D341Med (cell line): ENCODE measurements around the gene MAP3K14.

Experiments used
- DNase-seq: peaks from one replicate; pipeline ENCODE4 v3.0.0; 2012; ENCODE audit warnings: low spot score

Gene MAP3K14

DNA sequence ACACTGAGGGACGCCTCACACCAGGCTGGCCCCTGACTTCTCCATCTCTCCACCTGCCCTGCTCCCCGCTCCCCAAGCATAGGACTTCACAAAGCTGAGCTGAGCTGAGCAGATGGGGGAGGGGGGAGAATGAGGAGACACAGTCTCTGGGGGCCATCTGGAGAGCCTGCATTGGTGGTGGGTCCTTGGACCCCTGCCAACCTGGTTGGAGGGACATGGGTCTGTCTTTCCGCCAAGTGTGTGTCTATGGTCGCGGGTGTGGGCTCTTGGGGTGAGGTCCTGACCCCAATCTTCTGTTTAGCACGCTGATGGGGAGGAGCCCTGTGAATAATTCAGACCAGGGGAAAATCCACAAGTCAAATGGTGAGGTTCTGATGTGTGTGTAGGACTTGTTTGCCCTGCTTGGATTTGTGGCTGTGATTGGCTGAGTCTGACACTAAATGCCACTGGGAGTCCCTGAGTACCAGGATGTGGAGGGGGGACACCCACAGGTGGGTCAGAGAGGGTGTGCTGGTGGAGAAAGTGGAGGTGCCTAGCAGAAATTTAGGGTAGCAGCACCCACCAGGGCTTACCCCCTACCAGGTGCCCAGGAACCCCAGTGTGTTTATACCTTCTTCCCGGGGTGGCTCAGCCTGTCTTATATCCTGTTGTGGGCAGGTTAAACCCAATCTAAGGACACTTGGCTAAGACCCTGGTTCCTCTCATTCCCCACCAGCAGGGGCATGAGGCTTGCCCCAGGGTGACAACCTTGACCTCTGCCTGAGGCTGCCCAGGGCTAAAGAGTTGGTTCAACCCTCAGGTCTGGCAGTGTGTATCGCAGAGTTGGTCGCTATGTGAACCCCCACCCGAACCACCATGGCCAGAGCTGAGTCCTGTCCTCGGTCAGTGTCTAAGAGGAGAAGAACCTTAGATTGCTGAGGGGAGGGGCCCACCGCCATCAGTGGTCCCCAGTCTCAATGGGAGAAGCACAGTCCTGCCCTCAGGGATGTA is 93.0 kb downstream of the MAP3K14 start:
- DNase-seq = no peak

DNA sequence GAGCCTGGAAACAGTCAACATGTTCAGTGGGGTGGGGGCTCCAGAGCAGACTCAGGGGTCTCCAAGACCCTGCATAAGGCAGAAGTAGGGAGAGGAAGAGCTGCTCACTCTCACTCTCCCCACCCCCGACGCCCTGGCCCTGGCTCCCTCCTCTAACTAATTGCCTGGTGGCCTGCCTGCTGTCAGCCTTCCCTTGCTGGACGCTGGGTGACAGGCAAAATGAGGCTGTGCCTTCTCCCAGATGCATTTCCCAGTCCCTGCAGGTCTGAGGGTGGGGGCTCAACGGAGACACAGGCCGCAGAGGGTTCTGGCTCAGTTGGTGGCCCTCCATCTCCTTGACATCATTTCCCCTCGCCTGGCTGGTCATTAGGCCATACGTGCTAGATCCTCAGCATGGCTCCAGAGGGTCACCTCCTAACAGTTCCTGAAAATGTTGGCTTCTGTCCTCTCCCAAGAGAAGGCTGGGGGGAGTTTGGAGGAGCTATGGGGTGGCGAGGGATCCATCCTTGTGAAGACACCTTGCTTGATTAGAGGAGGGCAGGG is 93.8 kb downstream of the MAP3K14 start:
- no peak for DNase-seq

DNA sequence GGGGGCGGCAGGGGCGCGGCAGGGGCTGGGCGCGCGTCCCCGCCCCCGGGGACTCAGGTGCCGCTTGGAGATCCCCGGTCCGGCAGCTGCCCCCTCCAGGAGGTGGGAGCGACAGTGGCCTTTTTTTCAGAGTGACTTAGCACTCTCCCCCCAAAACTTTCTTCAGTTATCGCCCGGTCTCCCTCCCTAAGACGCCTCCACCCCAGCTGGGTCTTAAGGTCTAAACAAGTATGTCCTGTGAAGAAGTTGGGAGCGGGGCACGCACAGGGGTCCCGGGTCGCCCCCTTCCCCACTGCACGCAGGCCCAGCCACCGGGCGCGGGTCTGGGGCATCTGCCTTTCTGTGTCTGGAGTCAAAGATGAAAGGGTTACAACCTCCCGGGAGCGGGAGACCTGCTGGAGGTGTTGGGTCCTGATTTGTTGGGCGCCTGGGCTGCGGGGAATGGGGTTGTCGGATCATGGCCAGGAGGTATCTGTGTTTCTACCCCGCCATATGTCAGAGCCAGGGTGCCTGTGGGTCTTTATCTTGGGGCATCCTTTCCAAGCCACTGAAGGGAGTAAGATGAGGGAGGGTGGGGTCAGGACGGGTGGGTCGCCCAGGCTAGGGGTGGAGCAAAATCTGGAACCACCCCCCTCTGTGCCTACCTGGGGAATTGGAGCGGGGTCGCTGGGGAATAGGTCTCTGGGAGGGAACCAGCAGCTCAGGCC is 94.4 kb downstream of the MAP3K14 start:
- DNase-seq = no peak

DNA sequence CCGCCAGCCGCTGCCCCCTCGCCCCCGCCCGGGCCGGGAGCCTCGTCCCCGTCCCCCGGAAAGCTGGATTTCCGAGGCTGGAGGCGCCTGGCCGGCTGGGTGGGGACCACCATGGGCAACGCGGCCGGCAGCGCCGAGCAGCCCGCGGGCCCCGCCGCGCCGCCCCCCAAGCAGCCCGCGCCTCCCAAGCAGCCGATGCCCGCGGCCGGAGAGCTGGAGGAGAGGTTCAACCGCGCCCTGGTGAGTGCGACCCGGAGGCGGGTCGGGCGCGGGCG is 94.9 kb downstream of the MAP3K14 start:
- no peak for DNase-seq

DNA sequence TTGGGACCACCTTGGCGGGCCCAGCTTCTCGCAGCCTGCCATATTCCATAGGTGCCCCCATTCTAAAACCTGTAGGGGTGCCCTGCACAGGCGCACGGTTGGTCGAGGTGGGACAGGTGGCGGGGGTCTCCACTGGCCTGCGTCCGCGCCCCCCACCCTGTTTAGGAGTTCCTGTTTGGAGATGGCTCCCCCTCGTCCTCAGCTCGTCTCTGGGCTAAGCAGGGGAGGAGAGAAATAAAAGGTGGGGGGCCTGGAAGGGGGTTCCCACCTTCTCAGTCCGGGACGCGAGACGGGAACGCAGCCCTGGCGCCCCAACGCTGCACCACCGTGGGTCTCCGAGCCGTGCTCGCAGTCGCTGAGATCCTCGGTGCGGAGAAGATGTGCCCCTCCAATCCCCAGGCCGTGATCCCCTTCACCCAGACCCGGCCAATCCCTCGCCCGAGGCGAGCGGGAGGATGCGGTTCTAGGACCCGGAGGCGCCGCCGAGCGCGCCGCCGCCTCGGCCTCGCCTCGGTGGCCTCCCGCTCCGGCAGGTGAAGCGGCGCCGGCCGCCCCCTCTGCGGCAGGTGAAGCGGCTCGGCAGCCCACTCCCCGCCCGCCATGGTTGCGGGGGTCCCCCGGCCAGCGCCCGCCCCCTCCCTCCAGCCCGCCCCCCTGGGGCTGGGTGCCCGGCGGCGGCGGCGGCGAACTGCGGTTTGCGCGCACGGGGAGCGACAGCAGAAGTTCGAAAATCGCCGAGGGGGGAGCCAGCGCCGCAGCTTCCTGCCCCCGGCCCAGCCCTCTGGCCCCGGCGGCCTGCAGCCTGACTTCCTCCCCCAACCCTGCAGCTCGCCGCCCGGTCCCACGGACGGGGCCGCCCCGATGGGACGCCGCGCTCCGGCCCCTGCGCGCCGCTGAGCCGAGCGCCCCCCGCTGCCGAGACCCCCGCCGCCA is 95.5 kb downstream of the MAP3K14 start, which contains the start of gene FMNL1:
FMNL1 (plus strand) TSS at position 805 of the 933 bp plus-strand sequence. CDS start 240 bp downstream, outside the sequence.
- peak; percentile 84 for DNase-seq

DNA sequence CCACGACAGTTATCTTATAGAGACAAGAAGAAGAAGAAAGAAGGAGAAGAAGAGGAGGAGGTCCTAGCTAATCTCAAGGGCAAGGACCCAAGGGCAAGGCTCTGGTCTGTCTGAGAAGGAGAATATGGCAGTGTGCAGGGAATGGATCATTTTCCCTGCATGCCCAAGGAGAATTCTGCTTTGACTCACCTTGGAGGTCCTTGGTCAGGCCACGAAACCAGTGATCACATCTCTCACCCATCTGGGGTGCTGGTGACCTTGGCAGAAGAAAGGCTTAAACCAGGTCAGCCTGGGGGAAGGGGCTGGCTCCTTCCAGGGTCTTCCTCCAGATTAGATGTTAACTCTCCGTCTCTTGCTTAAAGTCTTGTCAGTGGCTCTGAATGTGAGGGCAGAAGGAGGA is 96.7 kb downstream of the MAP3K14 start:
- no peak for DNase-seq

DNA sequence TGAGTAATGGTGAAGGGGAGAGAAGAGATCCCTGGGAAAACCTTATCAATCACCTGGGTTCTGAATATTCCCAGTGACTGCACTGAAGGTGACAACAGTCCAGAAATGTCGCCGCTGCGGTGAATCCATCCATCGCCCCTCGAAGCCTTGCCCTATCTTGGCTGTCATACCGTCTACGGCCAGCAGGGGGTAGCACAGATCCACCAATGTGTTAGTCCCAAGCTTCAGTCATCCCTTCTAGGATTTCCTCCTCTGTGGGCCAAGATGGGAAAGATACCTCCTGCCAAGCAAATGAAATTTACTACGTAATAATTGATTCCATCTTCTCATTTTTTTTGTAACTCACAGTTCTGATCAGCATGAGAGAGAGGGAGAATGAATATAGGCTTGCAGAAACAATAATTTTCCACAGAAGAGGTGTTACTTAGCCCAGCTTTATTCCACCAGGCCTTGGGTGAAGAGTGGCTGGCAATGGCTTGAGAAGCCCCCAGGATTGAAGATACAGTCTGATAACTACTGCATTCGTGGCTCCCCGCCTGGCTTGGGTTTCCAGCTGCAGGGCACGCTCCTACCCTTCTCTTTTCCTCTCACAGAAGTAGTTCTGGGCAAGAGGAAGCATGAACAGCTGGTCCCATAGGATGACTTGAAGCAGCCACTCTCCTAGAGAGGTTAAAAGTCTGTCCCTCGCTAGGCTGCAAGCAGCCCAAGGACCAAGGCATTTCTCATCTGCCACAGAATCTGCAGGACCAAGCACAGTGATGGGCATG is 97.7 kb downstream of the MAP3K14 start:
- peak; percentile 89 for DNase-seq
